HepG2 (cell line): Measurements from ENCODE around the gene NBPF3. TPM values are rescaled to one million over a fixed set of nuclear protein-coding genes. Genes with fewer than 3 reads are reported as not detected.
A peak's percentile ranks its signal among the peaks of the same experiment; 100 is the strongest.

ENCODE experiments used
- ATAC-seq: fragments of 200-7000 bp; cut with Tn5 transposase; 3 replicates; pipeline ENCODE4 v1.9.1; 2020; ENCODE audit warnings: mild to moderate bottlenecking, moderate library complexity
- BruUV-seq: library from RNA; stranded (reverse); fragments of 400-500 nt; replicated peaks from 2 replicates; lab custom pipeline; 2021; lab: Mats Ljungman, UMichigan
- CTCF ChIA-PET: fragments of 300-600 bp; formaldehyde crosslinking; extraction: SDS; loops from one replicate; lab custom pipeline; 2021; ENCODE audit warnings: low total read pairs, inconsistent platforms, low intra/inter-chr PET ratio; lab: Yijun Ruan, JAX
- POLR2A ChIA-PET: fragments of 350-600 bp; sonication (Branson Sonifier 250); formaldehyde crosslinking; loops from one replicate; lab custom pipeline; 2020; ENCODE audit warnings: antibody characterized with exemption, inconsistent platforms; lab: Yijun Ruan, JAX
- DNase-seq: peaks from one replicate; pipeline ENCODE4 v3.0.0-alpha.2; 2015; ENCODE audit warnings: low spot score
- FAIRE-seq: peaks from 3 replicates; lab custom pipeline; 2011; peaks lifted over from hg19 to GRCh38; lab: Jason Lieb, UNC
- H2AFZ ChIP-seq: one replicate; pipeline ENCODE4 v1.6.1; 2011; ENCODE audit warnings: low read length, inconsistent platforms
- H3K27ac ChIP-seq: fragments of 300-600 bp; 3 replicates; pipeline ENCODE4 v1.8.0; 2011; ENCODE audit warnings: mixed run types, mild to moderate bottlenecking, mixed read lengths, low read length, inconsistent platforms; ENCODE audit not compliant: insufficient read depth; ENCODE audit errors: extremely low read length
- H3K27me3 ChIP-seq, 2 experiments: fragments of 200-600 bp in 1 of 2; 2 replicates in 1 of 2; 3 replicates in 1 of 2; pipeline versions ENCODE4 v1.6.0 to v1.8.0; 2011; ENCODE audit warnings: low read length in 2 of 2, mild to moderate bottlenecking in 2 of 2, moderate library complexity in 2 of 2, inconsistent platforms in 1 of 2; ENCODE audit not compliant: insufficient read depth in 2 of 2, control insufficient read depth in 1 of 2
- H3K36me3 ChIP-seq, 2 experiments: fragments of 200-600 bp in 1 of 2; replicated peaks in 1 of 2; 2 replicates in 1 of 2; 3 replicates in 1 of 2; pipeline versions ENCODE4 v1.5.1 to v1.8.0; 2011; ENCODE audit warnings: low read length in 2 of 2, inconsistent platforms in 1 of 2; ENCODE audit not compliant: insufficient read depth in 2 of 2, control insufficient read depth in 1 of 2
- H3K4me1 ChIP-seq: 2 replicates; pipeline ENCODE4 v1.5.1; 2012; ENCODE audit warnings: low read length, inconsistent platforms; ENCODE audit not compliant: insufficient read depth
- H3K4me2 ChIP-seq: 2 replicates; pipeline ENCODE4 v1.6.0; 2011; ENCODE audit warnings: low read depth, low read length, inconsistent platforms
- H3K4me3 ChIP-seq, 3 experiments: fragments of 200-600 bp in 1 of 3; sonication (generic), shearing (Covaris generic) in 1 of 3; replicated peaks in 1 of 3; 2 replicates each; pipeline ENCODE4 v1.5.1; 2011 to 2016; ENCODE audit warnings: low read length in 3 of 3, inconsistent platforms in 2 of 3, low read depth in 2 of 3, mild to moderate bottlenecking in 2 of 3, control low read depth in 1 of 3, mixed read lengths in 1 of 3; ENCODE audit not compliant: insufficient read depth in 1 of 3
- H3K79me2 ChIP-seq: one replicate; pipeline ENCODE4 v1.6.1; 2011; ENCODE audit warnings: low read length, inconsistent platforms; ENCODE audit not compliant: insufficient read depth
- H3K9ac ChIP-seq: 2 replicates; pipeline ENCODE4 v1.6.0; 2011; ENCODE audit warnings: mild to moderate bottlenecking, low read depth, low read length, inconsistent platforms; ENCODE audit not compliant: insufficient read depth
- H3K9me3 ChIP-seq: 2 replicates; pipeline ENCODE4 v1.5.1; 2012; ENCODE audit warnings: mild to moderate bottlenecking, low read length
- H4K20me1 ChIP-seq: 2 replicates; pipeline ENCODE4 v1.6.0; 2011; ENCODE audit warnings: inconsistent platforms, mild to moderate bottlenecking, low read length, moderate library complexity; ENCODE audit not compliant: insufficient read depth
- CAMTA2 ChIP-seq: sonication (generic); formaldehyde crosslinking; IDR thresholded peaks from 2 replicates; pipeline ENCODE4 v1.4.0; 2020; ENCODE audit warnings: mild to moderate bottlenecking, missing genetic modification reagents, borderline replicate concordance
- RORA ChIP-seq: sonication (generic); formaldehyde crosslinking; IDR thresholded peaks from 2 replicates; pipeline ENCODE4 v1.5.0; 2020; ENCODE audit warnings: mild to moderate bottlenecking, missing genetic modification reagents, moderate library complexity
- SAP130 ChIP-seq: IDR thresholded peaks from 2 replicates; pipeline ENCODE4 v1.6.1; 2016; ENCODE audit warnings: low read depth
- SIN3B ChIP-seq: fragments of 150-350 bp; IDR thresholded peaks from 2 replicates; pipeline ENCODE4 v1.6.1; 2014; ENCODE audit warnings: low read length
- SP4 ChIP-seq: sonication (generic); formaldehyde crosslinking; IDR thresholded peaks from 2 replicates; pipeline ENCODE4 v1.8.1; 2023; ENCODE audit warnings: mild to moderate bottlenecking, missing genetic modification reagents
- TBX3 ChIP-seq: fragments of 450-650 bp; IDR thresholded peaks from 2 replicates; pipeline ENCODE4 v1.6.1; 2017; ENCODE audit warnings: antibody characterized with exemption, mild to moderate bottlenecking, inconsistent platforms, borderline replicate concordance
- ZNF615 ChIP-seq: sonication (generic); formaldehyde crosslinking; IDR thresholded peaks from 2 replicates; pipeline ENCODE4 v1.5.0; 2020; ENCODE audit warnings: mild to moderate bottlenecking, missing genetic modification reagents, borderline replicate concordance
- ZNF709 ChIP-seq: sonication (generic); formaldehyde crosslinking; IDR thresholded peaks from 2 replicates; pipeline ENCODE4 v1.5.0; 2020; ENCODE audit warnings: mild to moderate bottlenecking, missing genetic modification reagents
- WGBS: methylation state at CpG from one replicate; pipeline ENCODE4 v1.1.6; 2017; ENCODE audit warnings: low lambda C conversion rate; 5-methylcytosine and 5-hydroxymethylcytosine counted together
- in situ Hi-C: cut with HindIII; loops from 2 replicates; pipeline ENCODE4 v1.10.0; 2017; ENCODE audit warnings: low pct_unique_long_range_greater_than_20kb; ENCODE audit not compliant: extremely low pct_ligation_motif_present
- intact Hi-C: fragments of 100-400 bp; cut with micrococcal nuclease; formaldehyde crosslinking; loops from one replicate; pipeline ENCODE4 v1.10.0; 2022; ENCODE audit not compliant: unreplicated experiment
- polyA plus RNA-seq, 8 experiments: library from polyadenylated mRNA; depleted of rRNA in 3 of 8; stranded (reverse) in 7 of 8; unstranded in 1 of 8; fragments of >200 nt; fragmentation: Illumina TruSeq in 4 of 8; extraction: Trizol in 4 of 8; gene quantifications; 2 replicates each; pipeline versions ENCODE4 v1.2.1 to v1.2.3, GENCODE V29; 2011 to 2016; ENCODE audit warnings: low read depth in 4 of 8, missing spikeins in 1 of 8, mixed read lengths in 1 of 8; ENCODE audit not compliant: insufficient read depth in 1 of 8
- total RNA-seq, 5 experiments: library from RNA; depleted of rRNA; stranded (reverse); fragments of >200 nt; fragmentation: Illumina TruSeq; extraction: Trizol; gene quantifications; 2 replicates each; pipeline ENCODE4 v1.2.3, GENCODE V29; 2016; ENCODE audit warnings: low read depth in 1 of 5
- TF ChIP-seq, protein P1 (sequence below): sonication (generic); formaldehyde crosslinking; IDR thresholded peaks from 2 replicates; pipeline ENCODE4 v1.5.0; 2020; ENCODE audit warnings: mild to moderate bottlenecking, missing genetic modification reagents, moderate library complexity

The NBPF3 gene
- total and polyA plus RNA-seq, 2 of the 13 experiments (the other 11 are each of a cell fraction or from before 2014, with no cell fraction given) = 3.5 to 4.9 TPM

DNA sequence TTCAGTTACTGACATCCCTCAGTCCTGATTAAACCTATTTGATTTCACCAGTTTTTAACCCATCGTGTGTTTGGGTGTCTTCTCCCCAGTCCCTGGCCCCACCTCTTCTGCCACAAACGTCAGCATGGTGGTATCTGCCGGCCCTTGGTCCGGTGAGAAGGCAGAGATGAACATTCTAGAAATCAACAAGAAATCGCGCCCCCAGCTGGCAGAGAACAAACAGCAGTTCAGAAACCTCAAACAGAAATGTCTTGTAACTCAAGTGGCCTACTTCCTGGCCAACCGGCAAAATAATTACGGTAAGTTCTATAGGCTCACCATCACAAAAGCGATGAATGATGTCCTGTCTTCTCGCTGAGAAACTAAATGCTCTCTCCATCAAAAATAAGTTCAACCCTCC, 28.7 kb downstream of the NBPF3 start:
- no peaks in the 10 kb centered on the region for H3K79me2 ChIP-seq
- ChIA-PET CTCF (no interaction called here), POLR2A (no interaction called here)
- H3K4me2 ChIP-seq = no peak overlapping the region
- no peak overlapping the region for H3K9ac ChIP-seq
- no peak overlapping the region for H3K4me3 ChIP-seq
- WGBS = 76% methylated on average over 10 of the region's 10 CpGs
- H3K27me3 ChIP-seq = no peaks in the 10 kb centered on the region
- H3K27ac ChIP-seq = no peak overlapping the region
- 0 out of 5 replicates have a peak, but pooled peaks cover 0 to under 1% of the 10 kb centered on the region in 2 experiments for H3K36me3 ChIP-seq
- no TSS peak for BruUV-seq
- DNase-seq (no peak), FAIRE-seq (no peak), ATAC-seq (no peak)
- H4K20me1 ChIP-seq = no peaks in the 10 kb centered on the region
- in situ Hi-C loops = no loop called here
- TF ChIP-seq, protein P1, sequence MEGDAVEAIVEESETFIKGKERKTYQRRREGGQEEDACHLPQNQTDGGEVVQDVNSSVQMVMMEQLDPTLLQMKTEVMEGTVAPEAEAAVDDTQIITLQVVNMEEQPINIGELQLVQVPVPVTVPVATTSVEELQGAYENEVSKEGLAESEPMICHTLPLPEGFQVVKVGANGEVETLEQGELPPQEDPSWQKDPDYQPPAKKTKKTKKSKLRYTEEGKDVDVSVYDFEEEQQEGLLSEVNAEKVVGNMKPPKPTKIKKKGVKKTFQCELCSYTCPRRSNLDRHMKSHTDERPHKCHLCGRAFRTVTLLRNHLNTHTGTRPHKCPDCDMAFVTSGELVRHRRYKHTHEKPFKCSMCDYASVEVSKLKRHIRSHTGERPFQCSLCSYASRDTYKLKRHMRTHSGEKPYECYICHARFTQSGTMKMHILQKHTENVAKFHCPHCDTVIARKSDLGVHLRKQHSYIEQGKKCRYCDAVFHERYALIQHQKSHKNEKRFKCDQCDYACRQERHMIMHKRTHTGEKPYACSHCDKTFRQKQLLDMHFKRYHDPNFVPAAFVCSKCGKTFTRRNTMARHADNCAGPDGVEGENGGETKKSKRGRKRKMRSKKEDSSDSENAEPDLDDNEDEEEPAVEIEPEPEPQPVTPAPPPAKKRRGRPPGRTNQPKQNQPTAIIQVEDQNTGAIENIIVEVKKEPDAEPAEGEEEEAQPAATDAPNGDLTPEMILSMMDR = peak; percentile 26; the same call in 1 of the 2 replicates
- TF ChIP-seq SP4 (CRISPR knock-in tag) (no peak), ZNF709 (CRISPR knock-in tag) (no peak)
- H3K9me3 ChIP-seq = no peaks in the 10 kb centered on the region
- intact Hi-C loops = no loop called here
- H3K4me1 ChIP-seq = no peaks in the 10 kb centered on the region
- no peak overlapping the region for H2AFZ ChIP-seq

DNA sequence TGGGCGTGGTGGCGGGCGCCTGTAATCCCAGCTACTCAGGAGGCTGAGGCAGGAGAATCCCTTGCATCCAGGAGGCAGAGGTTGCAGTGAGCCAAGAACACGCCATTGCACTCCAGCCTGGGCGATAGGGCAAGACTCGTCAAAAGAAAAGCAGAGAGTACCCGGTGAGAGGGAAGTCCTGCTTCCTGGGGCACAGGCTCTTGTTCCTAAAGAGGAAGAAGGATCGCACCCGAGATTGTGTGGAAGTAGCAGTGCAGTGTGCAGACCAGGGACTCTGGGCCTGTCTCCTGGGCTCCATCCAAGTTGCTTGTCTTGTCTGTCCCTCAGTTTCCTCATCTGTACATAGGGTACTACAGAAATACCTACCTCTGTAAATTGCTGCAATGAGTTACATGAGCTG, 29.6 kb downstream of the NBPF3 start:
- Histone ChIP-seq H3K4me3 (no peak overlapping the region), H3K36me3 (0 out of 5 replicates have a peak, but pooled peaks cover 0 to 2% of the 10 kb centered on the region in 2 experiments), H2AFZ (no peak overlapping the region), H3K9me3 (no peaks in the 10 kb centered on the region), H3K27ac (no peak overlapping the region), H3K9ac (no peak overlapping the region), H3K79me2 (no peaks in the 10 kb centered on the region), H4K20me1 (no peaks in the 10 kb centered on the region), H3K4me1 (no peaks in the 10 kb centered on the region), H3K27me3 (no peaks in the 10 kb centered on the region), H3K4me2 (no peak overlapping the region)
- no peak for ATAC-seq
- intact Hi-C loops = no loop called here
- WGBS = 89% methylated on average over 9 of the region's 9 CpGs
- ChIA-PET POLR2A (no interaction called here), CTCF (no interaction called here)
- no peak for FAIRE-seq
- DNase-seq = no peak
- no TSS peak for BruUV-seq
- TF ChIP-seq SIN3B (no peak), RORA (CRISPR knock-in tag) (no peak), TBX3 (no peak), CAMTA2 (no peak), SAP130 (no peak), ZNF615 (no peak)
- in situ Hi-C loops = no loop called here
